ENCODE measurements around the gene ENOX2. TPM values are rescaled to one million over a fixed set of nuclear protein-coding genes. Genes with fewer than 3 reads are reported as not detected.
A peak's percentile ranks its signal among the peaks of the same experiment; 100 is the strongest.

ENOX2 gene
- polyA plus RNA-seq, 3 donors, result 6.8 to 22.1 (median 14.7) TPM

DNA sequence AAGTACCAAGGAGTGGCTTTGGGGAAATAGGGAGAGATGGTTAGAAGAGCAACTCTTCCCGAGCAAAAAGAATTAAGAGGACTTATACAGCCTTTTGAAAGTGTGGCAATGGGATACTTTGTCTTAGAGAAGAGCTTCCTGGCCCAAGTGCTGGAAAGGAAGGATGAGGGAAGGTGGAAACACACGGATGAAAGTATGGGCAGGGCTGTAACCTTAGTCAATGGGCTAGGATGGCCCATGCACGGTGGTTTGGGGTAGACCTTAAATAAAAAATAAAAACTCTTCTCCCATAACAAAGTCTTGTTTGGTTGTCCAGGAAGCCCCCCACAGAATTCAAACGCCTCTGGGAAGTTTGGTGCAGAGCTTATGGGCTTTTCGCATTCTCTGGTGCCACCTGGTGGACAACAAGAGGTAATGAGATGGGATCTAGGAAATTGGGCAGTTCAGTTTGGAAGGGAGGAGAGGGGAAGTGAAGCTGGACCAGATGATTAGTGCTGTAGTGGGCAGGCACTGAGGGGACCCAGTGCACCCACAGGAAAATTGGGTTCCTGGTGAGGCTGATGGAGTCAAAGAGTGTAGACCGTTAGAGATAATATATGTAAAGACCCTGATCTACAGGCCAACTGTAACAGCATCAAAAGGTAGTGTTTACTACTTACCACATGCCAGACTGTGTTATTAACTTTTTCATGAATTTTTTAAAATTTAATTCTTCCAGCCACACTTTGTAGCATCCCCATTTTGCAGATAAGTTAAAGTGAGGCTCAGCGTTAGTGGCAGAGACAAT, 13.8 kb upstream of the ENOX2 start:
- H2AFZ ChIP-seq (ENCODE audit: insufficient read depth, low read depth, low read length, poor library complexity, severe bottlenecking), result no peak overlapping the region
- H4K20me1 ChIP-seq (ENCODE audit: insufficient read depth, low read length), result no peaks in the 10 kb centered on the region
- no peak overlapping the region for H3K9ac ChIP-seq (ENCODE audit: insufficient read depth, low read length, poor library complexity, severe bottlenecking)
- H3K27ac ChIP-seq (ENCODE audit: low read depth in 1 of 2, low read length in 2 of 2), result no peak overlapping the region
- H3K4me3 Mint-ChIP-seq, result no peak overlapping the region
- H3K27me3 ChIP-seq (ENCODE audit: control insufficient read depth in 2 of 2, insufficient read depth in 2 of 2, low read length in 2 of 2), result no peaks in the 10 kb centered on the region
- H3K36me3 Mint-ChIP-seq, result no peaks in the 10 kb centered on the region
- intact Hi-C loops (cut with micrococcal nuclease), result loop anchor here in 1 of 2 donors (5.0 to 10.0 kb wide), 2 partner anchors 380 to 522 kb away; no protein-coding TSS in a partner anchor
- no peak overlapping the region for H3K27ac Mint-ChIP-seq
- WGBS (ENCODE audit: insufficient coverage), result no CpG with 5 or more reads among the region's 7 CpGs
- TF ChIP-seq, protein P1, sequence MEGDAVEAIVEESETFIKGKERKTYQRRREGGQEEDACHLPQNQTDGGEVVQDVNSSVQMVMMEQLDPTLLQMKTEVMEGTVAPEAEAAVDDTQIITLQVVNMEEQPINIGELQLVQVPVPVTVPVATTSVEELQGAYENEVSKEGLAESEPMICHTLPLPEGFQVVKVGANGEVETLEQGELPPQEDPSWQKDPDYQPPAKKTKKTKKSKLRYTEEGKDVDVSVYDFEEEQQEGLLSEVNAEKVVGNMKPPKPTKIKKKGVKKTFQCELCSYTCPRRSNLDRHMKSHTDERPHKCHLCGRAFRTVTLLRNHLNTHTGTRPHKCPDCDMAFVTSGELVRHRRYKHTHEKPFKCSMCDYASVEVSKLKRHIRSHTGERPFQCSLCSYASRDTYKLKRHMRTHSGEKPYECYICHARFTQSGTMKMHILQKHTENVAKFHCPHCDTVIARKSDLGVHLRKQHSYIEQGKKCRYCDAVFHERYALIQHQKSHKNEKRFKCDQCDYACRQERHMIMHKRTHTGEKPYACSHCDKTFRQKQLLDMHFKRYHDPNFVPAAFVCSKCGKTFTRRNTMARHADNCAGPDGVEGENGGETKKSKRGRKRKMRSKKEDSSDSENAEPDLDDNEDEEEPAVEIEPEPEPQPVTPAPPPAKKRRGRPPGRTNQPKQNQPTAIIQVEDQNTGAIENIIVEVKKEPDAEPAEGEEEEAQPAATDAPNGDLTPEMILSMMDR (IDR thresholded peaks at IDR 0.05), result peak; percentile 62
- peaks cover 5% of the 10 kb centered on the region for H3K4me1 Mint-ChIP-seq
- H3K4me1 ChIP-seq (ENCODE audit: control insufficient read depth in 1 of 2, insufficient read depth in 2 of 2, low read length in 2 of 2), result peaks cover 0 to 4% of the 10 kb centered on the region in 2 donors
- H3K9me3 Mint-ChIP-seq, result peaks cover 0 to 2% (median 0%) of the 10 kb centered on the region in 7 donors
- DNase-seq, result peak; percentile 43 to 63 (median 46)
- H3K9me3 ChIP-seq (replicated peaks in 1 of 2; ENCODE audit: control insufficient read depth in 1 of 2, insufficient read depth in 1 of 2, low read length in 2 of 2), result no peaks in the 10 kb centered on the region
- no peak overlapping the region for H3K4me2 ChIP-seq (replicated peaks; ENCODE audit: extremely low read depth, low read length, poor library complexity, severe bottlenecking)
- H3K4me3 ChIP-seq (replicated peaks in 1 of 3; ENCODE audit: low read depth in 2 of 3, low read length in 3 of 3), result no peak overlapping the region
- no peaks in the 10 kb centered on the region for H3K36me3 ChIP-seq (replicated peaks in 1 of 2; ENCODE audit: control insufficient read depth in 1 of 2, insufficient read depth in 2 of 2, low read length in 2 of 2)
- H3K27me3 Mint-ChIP-seq (ENCODE audit: low read depth in 3 of 3), result peaks cover 2 to 8% (median 2%) of the 10 kb centered on the region in 3 donors
- H3K79me2 ChIP-seq (ENCODE audit: insufficient read depth, low read length), result no peaks in the 10 kb centered on the region

DNA sequence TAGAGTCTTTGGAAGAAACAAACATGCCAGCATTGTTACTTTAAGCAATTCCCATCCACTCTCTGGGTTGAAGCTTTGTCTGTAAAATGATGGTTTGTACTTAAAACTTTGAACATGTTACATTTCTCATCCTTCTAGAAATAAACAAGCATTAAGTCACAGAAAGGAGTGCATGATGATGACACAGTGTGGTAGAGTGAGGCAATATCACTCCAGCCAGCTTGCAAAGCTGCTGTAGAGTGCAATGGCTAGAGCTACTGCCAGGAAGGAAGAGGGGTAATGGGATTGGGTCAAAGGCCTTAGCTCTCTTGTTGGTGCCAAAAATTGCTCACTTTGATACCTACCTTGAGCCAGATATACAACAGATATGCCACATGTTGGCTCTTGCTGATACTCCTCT, 12.3 kb upstream of the ENOX2 start:
- peaks cover 5% of the 10 kb centered on the region for H3K4me1 Mint-ChIP-seq
- H3K79me2 ChIP-seq (ENCODE audit: insufficient read depth, low read length), result no peaks in the 10 kb centered on the region
- H3K36me3 Mint-ChIP-seq, result no peaks in the 10 kb centered on the region
- intact Hi-C loops (cut with micrococcal nuclease), result loop anchor here in 1 of 2 donors (5.0 to 10.0 kb wide), 2 partner anchors 378 to 521 kb away; no protein-coding TSS in a partner anchor
- H2AFZ ChIP-seq (ENCODE audit: insufficient read depth, low read depth, low read length, poor library complexity, severe bottlenecking), result no peak overlapping the region
- no peak overlapping the region for H3K4me3 ChIP-seq (replicated peaks in 1 of 3; ENCODE audit: low read depth in 2 of 3, low read length in 3 of 3)
- peaks cover 0 to 2% (median 0%) of the 10 kb centered on the region in 7 donors for H3K9me3 Mint-ChIP-seq
- peaks cover 0 to 4% of the 10 kb centered on the region in 2 donors for H3K4me1 ChIP-seq (ENCODE audit: control insufficient read depth in 1 of 2, insufficient read depth in 2 of 2, low read length in 2 of 2)
- H3K27me3 ChIP-seq (ENCODE audit: control insufficient read depth in 2 of 2, insufficient read depth in 2 of 2, low read length in 2 of 2), result no peaks in the 10 kb centered on the region
- H3K4me2 ChIP-seq (replicated peaks; ENCODE audit: extremely low read depth, low read length, poor library complexity, severe bottlenecking), result no peak overlapping the region
- H3K27ac Mint-ChIP-seq, result no peak overlapping the region
- no peaks in the 10 kb centered on the region for H4K20me1 ChIP-seq (ENCODE audit: insufficient read depth, low read length)
- DNase-seq, result peak in 1 of 3 donors; percentile 2
- no peaks in the 10 kb centered on the region for H3K36me3 ChIP-seq (replicated peaks in 1 of 2; ENCODE audit: control insufficient read depth in 1 of 2, insufficient read depth in 2 of 2, low read length in 2 of 2)
- H3K4me3 Mint-ChIP-seq, result no peak overlapping the region
- no peak overlapping the region for H3K27ac ChIP-seq (ENCODE audit: low read depth in 1 of 2, low read length in 2 of 2)
- no peak overlapping the region for H3K9ac ChIP-seq (ENCODE audit: insufficient read depth, low read length, poor library complexity, severe bottlenecking)
- H3K9me3 ChIP-seq (replicated peaks in 1 of 2; ENCODE audit: control insufficient read depth in 1 of 2, insufficient read depth in 1 of 2, low read length in 2 of 2), result no peaks in the 10 kb centered on the region
- TF ChIP-seq, protein P1 (IDR thresholded peaks at IDR 0.05), result no peak
- peaks cover 0 to 8% (median 3%) of the 10 kb centered on the region in 3 donors for H3K27me3 Mint-ChIP-seq (ENCODE audit: low read depth in 3 of 3)

Data from CD14-positive monocyte (primary cell).